Stimulated activated CD8-positive, alpha-beta memory T cell treated with anti-CD3 and anti-CD28 coated beads, Interleukin-12 subunit alpha, Interleukin-12 subunit beta, amount 100 ng/mL, for 24 hours (primary cell): ENCODE measurements around the gene CYSRT1.

Experiments
- DNase-seq: peaks from one replicate; pipeline ENCODE4 v3.0.0-alpha.2; 2020; ENCODE audit errors: extremely low read depth

The CYSRT1 gene

GRCh38 chr9:137227054-137227852 is 2.3 kb downstream of the CYSRT1 start, which contains the start of gene RNF224:
RNF224 (plus strand) TSS chr9:137227502; CDS start chr9:137228336, 834 bp downstream.
- DNase-seq = peak; percentile 54

GRCh38 chr9:137227853-137228505 is 3.0 kb downstream of the CYSRT1 start:
- DNase-seq = no peak

GRCh38 chr9:137228506-137228967 is 3.6 kb downstream of the CYSRT1 start:
- DNase-seq = no peak

- no peak for DNase-seq
Measured at GRCh38 chr9:137228968-137229896, 4.3 kb downstream of the CYSRT1 start.

- no peak for DNase-seq
Measured at GRCh38 chr9:137229903-137230704, 5.1 kb downstream of the CYSRT1 start.

GRCh38 chr9:137230705-137231371 is 5.9 kb downstream of the CYSRT1 start, which contains the start of gene SLC34A3:
SLC34A3 (plus strand) TSS chr9:137230901; CDS start chr9:137231703, 802 bp downstream.
- DNase-seq = no peak

GRCh38 chr9:137231372-137232039 is 6.5 kb downstream of the CYSRT1 start:
- DNase-seq = no peak

GRCh38 chr9:137232101-137232500 is 7.1 kb downstream of the CYSRT1 start:
- no peak for DNase-seq

GRCh38 chr9:137232510-137232909 is 7.5 kb downstream of the CYSRT1 start:
- DNase-seq = no peak

- no peak for DNase-seq
Measured at GRCh38 chr9:137233143-137233980, 8.4 kb downstream of the CYSRT1 start.

GRCh38 chr9:137234055-137234697 is 9.2 kb downstream of the CYSRT1 start:
- no peak for DNase-seq

- no peak for DNase-seq
Measured at GRCh38 chr9:137234758-137235423, 9.9 kb downstream of the CYSRT1 start.

GRCh38 chr9:137235424-137236237 is 10.7 kb downstream of the CYSRT1 start:
- DNase-seq = no peak

GRCh38 chr9:137236238-137236935 is 11.4 kb downstream of the CYSRT1 start:
- DNase-seq = peak; percentile 77

GRCh38 chr9:137236936-137237421 is 12.0 kb downstream of the CYSRT1 start:
- DNase-seq = no peak
